HS-5 (cell line): ENCODE results near the gene TAS2R40.
"Not testable (repeated sequence)": the region's sequence is repeated elsewhere in the genome, so short reads cannot be mapped to it uniquely, and the experiment has no call there.

Experiments
- DNase-seq: peaks from one replicate; pipeline ENCODE4 v3.0.0-alpha.2; 2012; ENCODE audit warnings: low read depth

The TAS2R40 gene

GRCh38 chr7:143250822-143251221 lies 29.0 kb downstream of the TAS2R40 start:
- no peak for DNase-seq

- no peak for DNase-seq
These were observed 30.2 kb downstream of the TAS2R40 start for GRCh38 chr7:143252006-143252405.

DNA sequence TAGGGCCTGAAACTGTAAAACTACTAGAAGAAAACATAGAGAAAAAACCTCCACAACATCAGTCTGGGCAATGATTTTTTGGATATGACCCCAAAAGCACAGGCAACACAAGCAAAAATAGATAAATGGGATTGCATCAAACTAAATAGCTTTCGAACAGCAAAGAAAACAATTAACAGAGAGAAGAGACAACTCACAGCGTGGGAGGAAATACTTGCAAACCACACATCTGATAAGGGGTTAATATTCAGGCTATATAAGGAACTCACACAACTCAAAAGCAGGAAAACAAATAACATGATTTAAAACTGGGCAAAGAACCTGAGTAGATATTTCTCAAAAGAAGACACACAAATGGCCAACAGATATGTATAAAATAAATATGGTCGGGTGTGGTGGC lies 33.7 kb downstream of the TAS2R40 start:
- DNase-seq: no peak

- no peak for DNase-seq
These were observed 34.5 kb downstream of the TAS2R40 start for GRCh38 chr7:143256325-143256724.

DNA sequence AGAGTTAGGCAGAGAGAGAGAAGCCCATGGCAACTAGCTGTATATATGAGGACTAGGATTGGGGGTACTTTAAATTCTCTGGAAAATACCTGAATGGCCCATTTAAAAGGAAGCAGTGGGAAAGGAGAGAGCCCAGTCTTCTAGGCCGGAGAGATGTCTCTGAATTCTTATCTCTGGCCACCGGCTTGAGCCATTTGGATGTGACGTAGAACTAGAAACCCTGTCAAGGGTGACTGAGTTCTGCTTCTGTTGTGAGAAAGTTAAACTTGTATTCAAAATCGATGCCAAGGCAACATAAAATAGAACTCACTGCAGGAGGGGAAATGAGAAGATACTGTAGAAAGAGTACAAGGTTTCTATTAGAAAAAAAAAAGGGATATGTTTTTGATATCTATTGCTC lies 35.1 kb downstream of the TAS2R40 start:
- DNase-seq: no peak

DNA sequence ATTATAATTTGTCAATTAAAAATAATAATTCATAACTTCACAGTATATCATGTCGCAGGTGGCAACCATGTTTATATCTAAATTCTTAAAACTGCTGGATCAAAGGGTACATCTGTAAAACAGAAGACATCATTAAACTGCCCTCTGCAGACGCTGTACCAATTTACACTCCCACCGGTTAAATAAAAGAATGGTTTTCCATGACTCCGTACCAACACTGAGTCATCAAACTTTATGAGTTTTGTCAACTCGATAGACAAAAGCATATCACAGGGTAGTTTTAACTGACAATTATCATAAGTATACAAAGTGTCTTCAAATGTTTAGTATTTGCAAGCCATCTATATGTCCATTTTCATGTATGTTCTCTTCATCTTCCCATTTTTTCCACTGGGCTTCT lies 35.7 kb downstream of the TAS2R40 start:
- DNase-seq: no peak

DNA sequence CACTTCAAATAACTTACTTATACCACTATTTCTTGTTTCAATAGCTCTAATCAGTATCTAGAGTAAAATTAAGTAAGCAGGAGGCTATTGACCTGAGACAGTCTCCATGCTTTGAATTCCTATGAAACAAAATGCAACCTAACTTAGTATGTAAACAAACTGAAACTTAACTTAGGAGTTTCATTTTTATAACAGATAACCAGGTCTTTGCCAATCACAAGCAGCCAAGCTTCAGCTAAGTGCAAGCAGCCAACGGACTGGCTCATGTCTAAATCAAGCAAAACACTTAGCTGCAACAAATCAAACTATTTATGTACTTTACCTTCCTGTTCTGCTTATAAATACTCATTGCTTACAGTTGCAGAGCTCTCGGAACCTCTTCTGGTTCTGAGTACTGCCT lies 37.0 kb downstream of the TAS2R40 start:
- no peak for DNase-seq

GRCh38 chr7:143259765-143260164 lies 37.9 kb downstream of the TAS2R40 start:
- no peak for DNase-seq

DNA sequence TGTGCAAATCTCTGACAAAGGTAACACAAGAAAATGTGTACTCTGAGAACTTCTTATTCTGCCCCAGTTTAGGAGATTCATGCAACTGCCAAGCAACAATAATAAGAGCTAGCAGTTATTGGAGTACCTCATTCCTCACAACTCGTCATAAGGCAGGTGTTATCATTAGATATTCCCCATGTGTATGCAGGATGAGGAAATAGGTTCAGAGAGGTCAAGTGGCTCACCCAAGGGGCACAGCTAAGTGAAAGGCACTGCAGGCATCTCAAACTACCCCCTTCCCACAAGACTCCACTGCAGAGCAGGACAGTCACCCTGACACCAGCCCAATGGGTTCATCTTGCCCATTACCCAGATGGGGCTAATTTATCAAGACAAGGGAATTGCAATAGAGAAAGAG lies 40.1 kb downstream of the TAS2R40 start:
- no peak for DNase-seq

DNA sequence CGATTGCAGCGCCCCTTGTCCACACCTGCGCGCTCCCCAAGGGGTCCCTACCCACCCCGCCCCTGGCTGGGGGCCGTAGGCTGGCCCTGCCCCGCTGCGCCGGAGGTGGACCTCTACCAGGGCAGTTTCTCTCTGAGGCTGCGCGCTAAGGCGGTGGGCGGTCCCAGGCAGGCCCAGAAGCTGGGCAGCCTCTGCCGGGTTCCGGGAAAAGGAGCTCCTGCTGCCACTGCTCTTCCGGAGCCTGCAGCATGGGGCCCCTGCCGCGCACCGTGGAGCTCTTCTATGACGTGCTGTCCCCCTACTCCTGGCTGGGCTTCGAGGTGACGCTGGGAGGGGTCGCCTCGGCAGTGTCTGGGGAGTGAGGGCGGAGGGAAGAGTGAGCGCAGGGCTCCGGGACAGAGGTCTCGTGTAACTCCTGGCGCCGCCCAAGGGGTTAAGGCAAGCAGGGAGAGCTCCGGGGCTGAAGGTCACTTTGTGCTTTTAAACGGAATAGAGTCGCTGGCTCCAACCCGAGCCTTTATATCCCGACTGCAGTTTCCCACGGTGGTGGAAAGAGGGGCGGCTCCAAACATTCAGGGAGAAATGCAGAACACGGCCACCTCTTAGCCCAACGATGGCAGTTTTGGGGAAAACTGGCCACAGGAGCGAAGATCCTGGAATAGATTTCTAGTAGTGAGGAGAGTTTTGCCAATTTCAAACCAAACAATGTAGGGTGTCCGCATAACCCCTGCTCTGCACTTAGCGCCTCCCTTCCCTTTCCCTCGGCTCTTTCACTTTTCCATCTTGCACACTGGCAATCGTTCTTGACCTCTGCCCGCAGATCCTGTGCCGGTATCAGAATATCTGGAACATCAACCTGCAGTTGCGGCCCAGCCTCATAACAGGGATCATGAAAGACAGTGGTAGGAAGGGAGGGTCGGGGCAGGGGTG lies 41.7 kb downstream of the TAS2R40 start, which contains the start of gene GSTK1:
Gene GSTK1 (plus strand): TSS at position 176 of the 930 bp plus-strand sequence. CDS start 73 bp downstream, at position 249.
- DNase-seq: no peak

GRCh38 chr7:143264196-143264568 lies 42.3 kb downstream of the TAS2R40 start:
- not testable (repeated sequence) for DNase-seq

GRCh38 chr7:143265017-143265693 lies 43.3 kb downstream of the TAS2R40 start:
- no peak for DNase-seq

- DNase-seq: no peak
These were observed 47.4 kb downstream of the TAS2R40 start for GRCh38 chr7:143269251-143269650.

DNA sequence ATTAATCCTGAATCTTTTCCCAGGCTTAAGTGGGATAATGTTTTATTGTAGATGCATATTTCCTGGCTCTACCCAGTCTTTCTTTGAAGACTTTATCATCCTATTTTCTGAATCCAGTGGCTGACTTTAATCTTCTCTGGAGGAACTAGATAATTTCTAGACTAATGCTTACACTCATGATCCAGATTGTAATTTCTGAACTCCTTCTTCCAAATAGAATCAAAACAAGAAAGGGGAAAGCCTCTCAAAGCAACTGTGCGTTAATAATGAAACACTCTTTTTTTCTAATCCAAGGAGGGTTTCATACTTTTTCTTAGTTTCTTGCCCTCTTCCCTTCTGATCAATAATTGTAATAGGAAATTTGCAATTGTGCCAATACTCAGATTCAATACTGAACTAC lies 49.4 kb downstream of the TAS2R40 start:
- DNase-seq: no peak
